Fibroblast of mammary gland (primary cell): ENCODE data around the gene DDX18.
"Not testable (repeated sequence)": the region's sequence is repeated elsewhere in the genome, so short reads cannot be mapped to it uniquely, and the experiment has no call there.

Source experiments
- DNase-seq: peaks from one replicate; pipeline ENCODE4 v3.0.0-alpha.2; 2010; ENCODE audit warnings: low read depth
- H3K4me3 ChIP-seq: 2 replicates; pipeline ENCODE4 v1.5.1; 2011; ENCODE audit warnings: low read depth, mild to moderate bottlenecking, low read length, moderate library complexity; ENCODE audit not compliant: control insufficient read depth
- CTCF ChIP-seq: conservative IDR thresholded peaks from 2 replicates; pipeline ENCODE4 v1.5.1; 2011; ENCODE audit warnings: low read depth, low read length, inconsistent platforms; ENCODE audit not compliant: control insufficient read depth, insufficient read depth

Gene DDX18

DNA sequence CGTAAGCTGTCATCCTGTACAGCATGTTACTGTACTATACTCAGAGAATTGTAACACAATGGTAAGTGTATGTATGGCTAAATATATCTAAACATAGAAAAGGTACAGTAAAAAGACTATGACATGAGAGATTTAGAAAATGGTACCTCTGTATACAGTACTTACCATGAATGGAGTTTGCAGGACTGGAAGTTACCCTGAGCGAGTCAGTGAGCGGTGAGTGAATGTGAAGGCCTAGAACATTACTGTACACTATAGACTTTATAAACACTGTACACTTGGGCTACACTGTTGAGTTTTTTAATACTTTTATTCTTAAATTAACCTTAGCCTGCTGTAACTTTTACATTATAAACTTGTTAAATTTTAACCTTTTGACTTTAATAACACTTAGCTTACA is 1.5 kb downstream of the DDX18 start:
- H3K4me3 ChIP-seq = peak overlapping the region; percentile 97
- DNase-seq = peak; percentile 20
- TF ChIP-seq CTCF = no peak

DNA sequence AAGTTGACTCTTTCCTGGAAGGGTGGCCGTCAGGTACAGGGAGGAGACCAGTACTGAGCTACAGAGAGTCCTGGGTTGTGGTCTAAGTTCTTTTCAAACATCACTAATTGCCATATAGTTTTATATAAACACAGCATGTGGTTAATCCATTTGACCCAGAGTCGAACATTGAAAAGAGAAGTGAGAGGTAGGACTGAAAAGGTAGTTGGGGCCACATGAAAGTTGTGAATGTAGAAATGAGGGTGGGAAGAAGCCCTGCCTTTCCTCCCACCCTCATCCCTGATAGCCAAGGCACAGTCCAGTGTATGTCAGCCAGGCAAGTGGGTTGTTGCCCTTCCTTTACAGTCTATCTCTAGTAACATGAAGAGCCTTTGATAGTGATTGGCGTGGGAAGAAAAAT is 4.4 kb downstream of the DDX18 start:
- DNase-seq = no peak
- H3K4me3 ChIP-seq = no peak overlapping the region
- TF ChIP-seq CTCF = no peak

- no peak for TF ChIP-seq CTCF
- no peak for DNase-seq
- H3K4me3 ChIP-seq = no peak overlapping the region
Observed at GRCh38 chr2:117820444-117820843, 6.0 kb downstream of the DDX18 start.

GRCh38 chr2:117825437-117825836 is 10.9 kb downstream of the DDX18 start:
- no peak overlapping the region for H3K4me3 ChIP-seq
- no peak for TF ChIP-seq CTCF
- no peak for DNase-seq

DNA sequence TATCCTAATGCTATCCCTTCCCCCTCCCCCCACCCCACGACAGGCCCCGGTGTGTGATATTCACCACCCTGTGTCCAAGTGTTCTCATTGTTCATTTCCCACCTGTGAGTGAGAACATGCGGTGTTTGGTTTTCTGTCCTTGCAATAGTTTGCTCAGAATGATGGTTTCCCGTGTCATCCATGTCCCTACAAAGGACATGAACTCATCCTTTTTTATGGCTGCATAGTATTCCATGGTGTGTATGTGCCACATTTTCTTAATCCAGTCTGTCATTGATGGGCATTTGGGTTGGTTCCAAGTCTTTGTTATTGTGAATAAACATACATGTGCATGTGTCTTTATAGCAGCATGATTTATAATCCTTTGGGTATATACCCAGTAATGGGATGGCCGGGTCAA is 13.0 kb downstream of the DDX18 start:
- DNase-seq, H3K4me3 ChIP-seq: not testable (repeated sequence)

GRCh38 chr2:117828870-117829269 is 14.4 kb downstream of the DDX18 start:
- DNase-seq = no peak
- no peak for TF ChIP-seq CTCF
- no peak overlapping the region for H3K4me3 ChIP-seq

DNA sequence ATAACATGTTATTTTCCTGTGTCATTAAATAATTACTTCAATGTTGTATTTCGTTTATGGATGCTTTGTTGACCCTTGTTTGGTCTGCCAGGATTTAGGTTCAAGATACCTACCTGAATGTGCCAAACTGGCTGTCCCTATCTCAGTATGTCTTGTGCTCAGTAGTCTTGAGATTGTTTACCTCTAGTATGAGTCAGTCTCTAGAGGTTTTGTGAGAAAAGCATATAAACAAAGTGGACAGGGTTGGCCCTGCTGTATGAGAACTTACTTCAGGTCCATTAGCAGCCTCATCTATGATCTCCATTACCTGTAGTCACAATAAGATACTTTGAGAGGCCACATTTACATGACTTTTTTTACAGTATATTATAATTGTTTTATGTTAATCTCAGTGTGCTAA is 17.8 kb downstream of the DDX18 start:
- TF ChIP-seq CTCF = no peak

More for the DNA sequence above, 17.8 kb downstream of the DDX18 start:
- H3K4me3 ChIP-seq = no peak overlapping the region
- DNase-seq = peak; percentile 7
